Sigmoid colon (tissue), 7 donors: Measurements from ENCODE around the gene LNX2. TPM values are rescaled to one million over a fixed set of nuclear protein-coding genes. Genes with fewer than 3 reads are reported as not detected.

ENCODE experiments used
- DNase-seq: peaks from one replicate; pipeline ENCODE4 v3.0.0-alpha.2; 2019
- H3K27ac ChIP-seq, 4 donors: fragments of 200-600 bp; sonication (generic); one replicate each; pipeline ENCODE4 v1.5.1; 2016 to 2019; ENCODE audit warnings: mild to moderate bottlenecking in 1 of 4
- H3K27me3 ChIP-seq, 3 donors: fragments of 200-600 bp; sonication (generic); one replicate each; pipeline ENCODE4 v1.5.1; 2019; ENCODE audit warnings: mild to moderate bottlenecking in 1 of 3
- H3K36me3 ChIP-seq, 4 donors: fragments of 200-600 bp; sonication (generic); one replicate each; pipeline ENCODE4 v1.5.1; 2016 to 2019
- H3K4me1 ChIP-seq, 4 donors: fragments of 200-600 bp; sonication (generic); one replicate each; pipeline ENCODE4 v1.5.1; 2017 to 2019
- H3K4me3 ChIP-seq, 4 donors: fragments of 200-600 bp; sonication (generic); one replicate each; pipeline ENCODE4 v1.5.1; 2017 to 2019; ENCODE audit warnings: mild to moderate bottlenecking in 2 of 4, moderate library complexity in 1 of 4
- H3K9me3 ChIP-seq, 4 donors: fragments of 200-600 bp in 3 of 4; sonication (generic) in 3 of 4; one replicate each; pipeline versions ENCODE4 v1.5.1 to v1.6.1; 2013 to 2019
- EP300 ChIP-seq, 4 donors: sonication (generic); formaldehyde crosslinking; IDR thresholded peaks; one replicate each; pipeline ENCODE4 v1.6.1; 2017; ENCODE audit warnings: antibody characterized with exemption in 4 of 4
- POLR2A ChIP-seq, 2 donors: fragments of 450-650 bp; IDR thresholded peaks; one replicate each; pipeline ENCODE4 v1.6.1; 2016; ENCODE audit warnings: antibody characterized with exemption in 2 of 2, mild to moderate bottlenecking in 2 of 2, moderate library complexity in 2 of 2
- POLR2AphosphoS5 ChIP-seq, 4 donors: sonication (generic); formaldehyde crosslinking; IDR thresholded peaks; one replicate each; pipeline ENCODE4 v1.6.1; 2017; ENCODE audit warnings: antibody characterized with exemption in 4 of 4
- WGBS, 2 donors: extraction: QIAGEN DNeasy Blood & Tissue Kit; methylation state at CpG; one replicate each; pipeline ENCODE4 v1.1.7; 2013; 5-methylcytosine and 5-hydroxymethylcytosine counted together
- intact Hi-C: fragments of 100-400 bp; cut with DNase I; formaldehyde crosslinking; loops from one replicate; pipeline ENCODE4 v1.15.1; 2023
- polyA plus RNA-seq, 3 donors: library from polyadenylated mRNA; stranded (reverse); fragments of 200-250 nt; gene quantifications; one replicate each; pipeline ENCODE4 v1.2.3, GENCODE V29; 2013
- total RNA-seq, 4 donors: library from RNA; depleted of rRNA; stranded (reverse); fragments of >200 nt; gene quantifications; one replicate each; pipeline ENCODE4 v1.1.0, GENCODE V29; 2016
- TF ChIP-seq, protein P1 (sequence below), 4 experiments: fragments of 450-650 bp in 3 of 4; fragments of 200-600 bp in 1 of 4; IDR thresholded peaks; one replicate each; pipeline ENCODE4 v1.5.1; 2016 to 2019; ENCODE audit warnings: antibody characterized with exemption in 4 of 4, mild to moderate bottlenecking in 3 of 4, moderate library complexity in 2 of 4
- donor health status: healthy with polysubstance abuse.
- donor health status: Bipolar disorder and iron deficiency.
- donor health status: healthy.

LNX2 gene
- total and polyA plus RNA-seq, 7 donors: 7.7 to 22.2 (median 10.9) TPM

DNA sequence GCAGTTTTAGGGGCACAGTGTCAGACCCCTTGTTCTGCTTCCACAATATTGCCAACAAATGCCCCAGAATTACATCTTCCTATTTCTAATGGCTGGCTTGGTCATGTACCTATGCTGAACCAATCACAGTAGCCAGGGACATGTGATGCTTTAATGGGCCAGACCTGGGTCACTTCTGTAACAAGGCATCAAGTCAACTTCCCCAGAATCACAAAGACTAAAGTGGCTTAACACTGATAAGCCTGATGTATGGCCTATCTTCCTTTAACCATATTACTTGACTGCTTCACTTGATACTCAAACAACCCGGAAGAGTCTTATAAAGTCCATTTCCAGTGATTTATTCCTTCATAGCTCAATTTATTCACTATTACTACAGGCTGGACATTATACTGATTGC is 19.6 kb downstream of the LNX2 start:
- Histone ChIP-seq H3K27ac (no peak overlapping the region), H3K36me3 (no peaks in the 10 kb centered on the region), H3K27me3 (no peaks in the 10 kb centered on the region), H3K9me3 (no peaks in the 10 kb centered on the region), H3K4me3 (no peak overlapping the region), H3K4me1 (peaks cover 0 to 12% (median 7%) of the 10 kb centered on the region in 4 donors)
- 88 to 93% methylated on average over 1 of the region's 1 CpG for WGBS, 2 donors
- intact Hi-C loops: no loop called here
- TF ChIP-seq EP300 (IDR thresholded peaks at IDR 0.05) (no peak), POLR2AphosphoS5 (IDR thresholded peaks at IDR 0.05) (no peak), POLR2A (IDR thresholded peaks at IDR 0.05) (no peak)
- TF ChIP-seq, protein P1, sequence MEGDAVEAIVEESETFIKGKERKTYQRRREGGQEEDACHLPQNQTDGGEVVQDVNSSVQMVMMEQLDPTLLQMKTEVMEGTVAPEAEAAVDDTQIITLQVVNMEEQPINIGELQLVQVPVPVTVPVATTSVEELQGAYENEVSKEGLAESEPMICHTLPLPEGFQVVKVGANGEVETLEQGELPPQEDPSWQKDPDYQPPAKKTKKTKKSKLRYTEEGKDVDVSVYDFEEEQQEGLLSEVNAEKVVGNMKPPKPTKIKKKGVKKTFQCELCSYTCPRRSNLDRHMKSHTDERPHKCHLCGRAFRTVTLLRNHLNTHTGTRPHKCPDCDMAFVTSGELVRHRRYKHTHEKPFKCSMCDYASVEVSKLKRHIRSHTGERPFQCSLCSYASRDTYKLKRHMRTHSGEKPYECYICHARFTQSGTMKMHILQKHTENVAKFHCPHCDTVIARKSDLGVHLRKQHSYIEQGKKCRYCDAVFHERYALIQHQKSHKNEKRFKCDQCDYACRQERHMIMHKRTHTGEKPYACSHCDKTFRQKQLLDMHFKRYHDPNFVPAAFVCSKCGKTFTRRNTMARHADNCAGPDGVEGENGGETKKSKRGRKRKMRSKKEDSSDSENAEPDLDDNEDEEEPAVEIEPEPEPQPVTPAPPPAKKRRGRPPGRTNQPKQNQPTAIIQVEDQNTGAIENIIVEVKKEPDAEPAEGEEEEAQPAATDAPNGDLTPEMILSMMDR (IDR thresholded peaks at IDR 0.05): no peak
- no peak for DNase-seq

DNA sequence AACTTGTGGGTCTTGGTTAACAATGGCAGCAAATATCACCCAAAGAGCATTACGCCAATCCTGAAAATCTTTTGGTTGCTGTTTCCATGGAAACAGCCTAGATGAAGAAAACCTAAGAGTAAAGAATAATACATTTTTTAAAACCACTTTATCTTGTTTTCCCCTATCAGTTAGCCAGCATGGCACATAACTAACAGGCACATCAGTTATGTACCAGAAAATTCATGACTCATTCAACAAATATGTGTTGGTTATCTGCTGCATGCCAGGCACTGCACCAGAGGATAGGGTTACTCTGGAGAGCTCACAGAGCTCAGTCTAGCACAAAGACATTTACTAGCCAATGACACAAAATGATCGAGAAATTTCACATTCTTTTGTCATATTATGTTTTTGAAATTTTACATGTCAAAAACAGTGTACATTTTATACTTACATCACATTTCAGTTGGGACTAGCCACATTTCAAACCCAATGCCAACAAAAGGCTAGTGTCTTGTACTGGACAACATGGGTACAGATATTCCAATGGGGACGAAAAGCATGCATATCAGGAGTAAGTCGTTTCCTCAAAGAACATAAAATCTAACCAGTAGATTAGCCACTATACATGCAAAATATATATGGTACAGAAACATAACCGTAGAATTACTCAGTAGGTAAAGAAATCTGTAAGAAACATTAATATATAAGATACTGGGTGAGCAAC is 20.3 kb downstream of the LNX2 start:
- no peak for DNase-seq
- Histone ChIP-seq H3K27ac (no peak overlapping the region), H3K27me3 (no peaks in the 10 kb centered on the region), H3K4me3 (no peak overlapping the region), H3K9me3 (no peaks in the 10 kb centered on the region), H3K4me1 (peaks cover 0 to 12% (median 7%) of the 10 kb centered on the region in 4 donors), H3K36me3 (no peaks in the 10 kb centered on the region)
- WGBS, 2 donors: 76 to 91% methylated on average over 5 of the region's 5 CpGs
- TF ChIP-seq POLR2AphosphoS5 (IDR thresholded peaks at IDR 0.05) (no peak), EP300 (IDR thresholded peaks at IDR 0.05) (no peak)
- intact Hi-C loops: no loop called here

DNA sequence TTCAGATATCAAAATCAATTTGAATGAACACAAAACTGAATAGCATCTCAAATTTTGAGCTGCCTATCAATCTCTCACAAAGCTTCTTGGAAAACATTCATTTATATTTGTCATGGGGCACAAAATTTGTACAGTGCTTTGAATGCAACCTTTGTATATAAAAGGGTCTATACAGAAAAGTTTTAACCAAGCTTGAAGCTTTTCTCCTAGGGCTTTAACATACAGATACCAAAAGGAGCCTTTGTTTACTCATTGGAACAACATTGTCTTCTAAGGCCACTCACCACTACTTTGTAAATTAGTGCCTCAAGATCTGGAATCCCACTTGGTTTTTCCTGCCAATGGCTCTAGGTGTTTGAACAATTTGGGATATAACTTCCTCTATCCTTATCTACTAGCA is 21.2 kb downstream of the LNX2 start:
- H3K4me1 ChIP-seq: peaks cover 0 to 12% (median 7%) of the 10 kb centered on the region in 4 donors
- intact Hi-C loops: no loop called here
- H3K4me3 ChIP-seq: no peak overlapping the region
- no peaks in the 10 kb centered on the region for H3K27me3 ChIP-seq
- no peaks in the 10 kb centered on the region for H3K36me3 ChIP-seq
- no peak for DNase-seq
- TF ChIP-seq, protein P1 (IDR thresholded peaks at IDR 0.05): no peak
- no peak for TF ChIP-seq POLR2A (IDR thresholded peaks at IDR 0.05)
- no peaks in the 10 kb centered on the region for H3K9me3 ChIP-seq
- no peak overlapping the region for H3K27ac ChIP-seq

DNA sequence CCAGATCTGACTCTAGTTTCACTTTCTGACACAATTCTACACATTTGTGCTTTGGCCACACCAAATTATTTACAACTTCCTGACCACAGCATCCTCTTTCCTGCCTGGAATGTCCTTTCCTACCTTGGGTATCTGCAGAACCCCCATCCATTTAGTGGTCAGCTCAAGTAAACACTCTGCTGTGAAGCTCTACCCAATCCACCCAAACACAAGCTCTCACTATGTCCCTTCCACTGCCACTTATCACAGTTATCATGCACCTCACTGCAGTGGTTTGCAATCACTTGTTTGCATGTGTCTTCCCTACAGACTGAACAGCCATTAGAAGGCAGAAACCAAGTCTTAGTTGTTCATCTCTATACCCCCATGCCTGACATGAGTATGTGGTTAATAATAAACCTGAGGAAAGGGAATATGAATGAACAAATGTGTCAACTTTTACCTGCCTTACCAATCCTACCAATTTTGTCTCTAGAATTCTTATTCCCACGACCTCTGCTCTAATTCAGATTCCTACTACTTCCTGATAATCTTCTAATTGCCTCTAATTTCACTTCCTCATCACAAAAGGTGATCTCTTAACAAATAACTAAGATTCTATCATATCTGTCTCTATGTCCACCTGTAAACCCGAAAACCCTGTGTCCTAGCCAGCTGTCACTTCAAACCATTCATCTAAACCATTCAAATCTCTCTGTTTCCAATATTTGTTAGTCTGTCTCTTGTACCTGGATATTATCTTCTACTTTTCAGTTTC is 25.1 kb downstream of the LNX2 start:
- no peaks in the 10 kb centered on the region for H3K27me3 ChIP-seq
- TF ChIP-seq POLR2AphosphoS5 (IDR thresholded peaks at IDR 0.05) (no peak), EP300 (IDR thresholded peaks at IDR 0.05) (no peak), POLR2A (IDR thresholded peaks at IDR 0.05) (no peak)
- TF ChIP-seq, protein P1 (IDR thresholded peaks at IDR 0.05): no peak
- intact Hi-C loops: no loop called here
- no peaks in the 10 kb centered on the region for H3K36me3 ChIP-seq
- H3K9me3 ChIP-seq: no peaks in the 10 kb centered on the region
- DNase-seq: no peak
- H3K4me3 ChIP-seq: no peak overlapping the region
- peaks cover 0 to 9% (median 7%) of the 10 kb centered on the region in 4 donors for H3K4me1 ChIP-seq
- WGBS, 2 donors: 65 to 74% methylated on average over 2 of the region's 2 CpGs
- H3K27ac ChIP-seq: no peak overlapping the region

DNA sequence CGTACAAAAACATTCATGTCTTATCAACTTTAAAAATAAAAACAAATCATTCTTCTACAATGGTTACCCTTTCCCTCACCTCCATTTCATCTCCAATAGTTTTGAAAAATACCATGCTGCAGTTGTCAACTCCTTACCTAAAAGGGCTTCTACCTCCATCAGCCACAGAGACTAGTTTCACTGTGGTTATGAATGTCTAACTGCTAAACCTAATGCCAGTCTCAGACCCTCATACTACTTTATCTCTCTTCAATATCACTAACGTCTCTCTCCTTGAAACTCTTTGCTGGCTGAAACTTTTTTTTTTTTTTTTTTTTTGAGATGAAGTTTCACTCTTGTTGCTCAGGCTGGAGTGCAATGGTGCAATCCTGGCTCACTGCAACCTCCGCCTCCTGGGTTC is 27.1 kb downstream of the LNX2 start:
- WGBS, 2 donors: 83 to 90% methylated on average over 3 of the region's 3 CpGs
- Histone ChIP-seq H3K36me3 (no peaks in the 10 kb centered on the region), H3K9me3 (no peaks in the 10 kb centered on the region), H3K27me3 (no peaks in the 10 kb centered on the region), H3K4me1 (no peaks in the 10 kb centered on the region), H3K27ac (no peak overlapping the region), H3K4me3 (no peak overlapping the region)
- intact Hi-C loops: no loop called here
- no peak for DNase-seq
- TF ChIP-seq POLR2A (IDR thresholded peaks at IDR 0.05) (no peak), POLR2AphosphoS5 (IDR thresholded peaks at IDR 0.05) (no peak), EP300 (IDR thresholded peaks at IDR 0.05) (no peak)
- TF ChIP-seq, protein P1 (IDR thresholded peaks at IDR 0.05): no peak
